ENCODE results near the gene CELF1. TPM values are rescaled to one million over a fixed set of nuclear protein-coding genes. Genes with fewer than 3 reads are reported as not detected.
"Not testable (repeated sequence)": the region's sequence is repeated elsewhere in the genome, so short reads cannot be mapped to it uniquely, and the experiment has no call there.

CELF1 gene
- total and polyA plus RNA-seq, 2 donors: 35.2 to 125 TPM

DNA sequence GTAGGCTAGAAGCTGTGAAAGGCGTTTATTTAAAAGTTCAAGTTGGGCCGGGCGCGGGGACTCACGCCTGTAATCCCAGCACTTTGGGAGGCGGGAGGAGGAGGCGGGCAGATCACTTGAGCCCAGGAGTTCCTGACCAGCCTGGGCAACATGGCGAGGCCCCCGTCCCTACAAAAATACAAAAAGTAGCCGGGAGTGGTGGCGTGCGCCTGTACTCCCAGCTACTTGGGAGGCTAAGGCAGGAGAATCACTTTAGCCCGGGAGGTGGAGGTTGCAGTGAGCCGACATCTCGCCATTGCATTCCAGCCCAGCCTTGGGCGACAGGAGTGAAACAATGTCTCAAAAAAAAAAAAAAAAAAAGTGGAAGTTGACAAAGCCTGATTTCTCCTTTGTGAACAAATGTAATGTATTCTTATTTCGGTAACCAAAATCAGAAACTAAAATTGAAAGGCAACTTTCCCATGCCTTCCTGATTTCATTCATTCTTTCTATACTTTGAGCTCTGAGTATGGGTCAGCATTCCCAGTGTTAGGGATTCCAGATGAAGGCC is 13.3 kb upstream of the CELF1 start:
- Histone ChIP-seq H3K4me1 (ENCODE audit: insufficient read depth) (peaks cover 4% of the 10 kb centered on the region), H3K27ac (ENCODE audit: low read depth) (no peak overlapping the region), H3K36me3 (ENCODE audit: insufficient read depth) (peaks cover 2% of the 10 kb centered on the region), H3K4me3 (ENCODE audit: low read depth, low read length) (peak overlapping the region; percentile 94)
- WGBS: 42% methylated on average over 17 of the region's 17 CpGs
- DNase-seq (ENCODE audit: extremely low spot score): no peak

GRCh38 chr11:47565340-47566148 is 12.6 kb upstream of the CELF1 start, which contains the start of gene PTPMT1:
Gene PTPMT1, plus strand, starts transcription at chr11:47565599. Its CDS starts 24 bp downstream, at chr11:47565623.
- peak within 1 kb of the TSS; percentile 41 for H3K27ac ChIP-seq (ENCODE audit: low read depth)
- H3K36me3 ChIP-seq (ENCODE audit: insufficient read depth): peaks cover under 1% of the 10 kb centered on the region
- H3K4me3 ChIP-seq (ENCODE audit: low read depth, low read length): peak within 1 kb of the TSS; percentile 94
- no peak for DNase-seq (ENCODE audit: extremely low spot score)
- WGBS: under 1% methylated on average over 86 of the region's 86 CpGs
- peaks cover 4% of the 10 kb centered on the region for H3K4me1 ChIP-seq (ENCODE audit: insufficient read depth)

DNA sequence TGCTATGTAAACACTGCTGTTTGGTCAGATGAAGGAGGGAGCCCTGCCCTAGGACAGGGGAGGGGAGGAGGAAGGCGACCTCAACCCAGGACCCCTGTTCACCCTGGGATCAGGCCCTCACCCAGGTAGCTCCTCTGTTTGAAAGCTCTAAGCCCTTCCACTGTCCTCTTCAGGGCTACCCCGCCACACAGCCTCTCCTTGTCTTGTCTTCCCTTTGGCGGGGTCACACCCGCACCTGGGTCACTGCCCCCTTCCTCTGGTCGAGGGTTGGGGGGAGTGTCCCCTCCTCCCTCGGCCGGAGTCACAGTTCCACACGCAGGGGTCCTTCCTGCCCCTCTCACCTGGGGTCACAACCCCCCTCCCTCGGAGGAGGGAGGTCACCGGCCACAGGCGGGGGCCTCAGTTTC is 12.0 kb upstream of the CELF1 start:
- 14% methylated on average over 11 of the region's 11 CpGs for WGBS
- H3K36me3 ChIP-seq (ENCODE audit: insufficient read depth): no peaks in the 10 kb centered on the region

DNA sequence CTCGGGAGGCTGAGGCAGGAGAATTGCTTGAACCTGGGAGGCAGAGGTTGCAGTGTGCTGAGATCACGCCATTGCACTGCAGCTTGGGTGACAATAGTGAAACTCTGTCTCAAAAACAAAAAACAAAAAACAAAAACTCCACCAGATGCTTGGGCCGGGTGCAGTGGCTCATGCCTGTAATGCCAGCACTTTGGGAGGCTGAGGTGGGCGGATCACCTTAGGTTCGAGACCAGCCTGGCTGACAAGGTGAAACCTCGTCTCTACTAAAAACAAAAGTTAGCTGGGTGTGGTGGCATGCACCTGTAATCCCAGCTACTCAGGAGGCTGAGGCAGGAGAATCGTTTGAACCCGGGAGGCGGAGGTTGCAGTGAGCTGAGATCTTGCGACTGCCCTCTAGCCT is 11.4 kb upstream of the CELF1 start:
- not testable (repeated sequence) for H3K4me1 ChIP-seq (ENCODE audit: insufficient read depth); DNase-seq (ENCODE audit: extremely low spot score); H3K27ac ChIP-seq (ENCODE audit: low read depth); H3K4me3 ChIP-seq (ENCODE audit: low read depth, low read length); H3K36me3 ChIP-seq (ENCODE audit: insufficient read depth)
- WGBS: 95% methylated on average over 10 of the region's 10 CpGs

More for the DNA sequence above, 12.0 kb upstream of the CELF1 start:
- no peak overlapping the region for H3K27ac ChIP-seq (ENCODE audit: low read depth)
- peak overlapping the region; percentile 94 for H3K4me3 ChIP-seq (ENCODE audit: low read depth, low read length)
- DNase-seq (ENCODE audit: extremely low spot score): no peak
- peaks cover 4% of the 10 kb centered on the region for H3K4me1 ChIP-seq (ENCODE audit: insufficient read depth)

DNA sequence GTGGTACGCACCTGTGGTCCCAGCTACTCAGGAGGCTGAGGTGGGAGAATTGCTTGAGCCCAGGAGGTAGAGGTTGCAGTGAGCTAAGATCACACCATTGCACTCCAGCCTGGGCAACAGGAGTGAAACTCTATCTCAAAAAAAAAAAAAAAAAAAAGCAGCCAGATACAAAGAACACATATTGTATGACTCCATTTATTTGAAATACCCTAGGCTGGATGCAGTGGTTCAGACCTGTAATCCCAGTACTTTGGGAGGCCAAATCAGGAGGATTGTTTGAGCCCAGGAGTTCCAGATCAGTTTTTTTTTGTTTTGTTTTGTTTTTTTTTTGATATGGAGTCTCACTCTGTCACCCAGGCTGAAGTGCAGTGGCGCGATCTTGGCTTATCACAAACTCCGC is 9.5 kb upstream of the CELF1 start:
- not testable (repeated sequence) for H3K4me1 ChIP-seq (ENCODE audit: insufficient read depth); H3K36me3 ChIP-seq (ENCODE audit: insufficient read depth); H3K4me3 ChIP-seq (ENCODE audit: low read depth, low read length); H3K27ac ChIP-seq (ENCODE audit: low read depth); DNase-seq (ENCODE audit: extremely low spot score)
- WGBS: 94% methylated on average over 4 of the region's 4 CpGs

- no peak overlapping the region for H3K4me3 ChIP-seq (ENCODE audit: low read depth, low read length)
- no peak overlapping the region for H3K27ac ChIP-seq (ENCODE audit: low read depth)
- 83% methylated on average over 2 of the region's 2 CpGs for WGBS
- DNase-seq (ENCODE audit: extremely low spot score): no peak
- no peaks in the 10 kb centered on the region for H3K36me3 ChIP-seq (ENCODE audit: insufficient read depth)
- peaks cover 4% of the 10 kb centered on the region for H3K4me1 ChIP-seq (ENCODE audit: insufficient read depth)
Measured at GRCh38 chr11:47560426-47560825, 7.5 kb upstream of the CELF1 start.

DNA sequence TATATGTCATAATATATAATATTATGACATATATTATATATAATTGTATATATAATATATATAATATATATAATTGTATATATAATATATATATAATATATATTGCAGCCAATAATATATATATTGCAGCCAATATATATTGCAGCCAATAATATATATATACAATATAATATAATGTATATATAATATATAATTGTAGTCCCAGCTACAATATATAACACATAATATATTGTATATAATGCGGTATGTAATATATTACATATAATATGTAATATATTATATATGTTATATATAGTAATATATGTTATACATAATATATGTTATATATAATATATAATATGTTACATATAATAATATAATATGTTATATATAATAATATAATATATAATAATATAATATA is 5.8 kb upstream of the CELF1 start:
- DNase-seq (ENCODE audit: extremely low spot score): no peak
- no peak overlapping the region for H3K27ac ChIP-seq (ENCODE audit: low read depth)
- H3K36me3 ChIP-seq (ENCODE audit: insufficient read depth): no peaks in the 10 kb centered on the region
- H3K4me3 ChIP-seq (ENCODE audit: low read depth, low read length): no peak overlapping the region
- no peaks in the 10 kb centered on the region for H3K4me1 ChIP-seq (ENCODE audit: insufficient read depth)
- over 99% methylated on average over 1 of the region's 1 CpG for WGBS

DNA sequence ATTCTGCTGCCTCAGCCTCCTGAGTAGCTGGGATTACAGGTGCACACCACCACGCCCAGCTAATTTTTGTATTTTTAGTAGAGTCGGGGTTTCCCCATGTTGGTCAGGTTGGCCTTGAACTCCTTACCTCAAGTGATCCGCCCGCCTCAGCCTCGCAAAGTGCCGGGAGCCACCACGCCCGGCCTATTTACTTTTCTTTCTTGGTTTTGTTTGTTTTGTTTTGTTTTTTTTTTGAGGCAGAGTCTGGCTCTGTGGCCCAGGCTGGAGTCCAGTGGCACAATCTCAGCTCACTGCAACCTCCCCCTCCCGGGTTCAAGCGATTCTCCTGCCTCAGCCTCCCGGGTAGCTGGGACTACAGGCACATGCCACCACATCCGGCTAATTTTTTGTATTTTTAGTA is 4.1 kb upstream of the CELF1 start:
- not testable (repeated sequence) for DNase-seq (ENCODE audit: extremely low spot score); H3K4me3 ChIP-seq (ENCODE audit: low read depth, low read length); H3K4me1 ChIP-seq (ENCODE audit: insufficient read depth); H3K27ac ChIP-seq (ENCODE audit: low read depth); H3K36me3 ChIP-seq (ENCODE audit: insufficient read depth)
- 95% methylated on average over 12 of the region's 12 CpGs for WGBS

DNA sequence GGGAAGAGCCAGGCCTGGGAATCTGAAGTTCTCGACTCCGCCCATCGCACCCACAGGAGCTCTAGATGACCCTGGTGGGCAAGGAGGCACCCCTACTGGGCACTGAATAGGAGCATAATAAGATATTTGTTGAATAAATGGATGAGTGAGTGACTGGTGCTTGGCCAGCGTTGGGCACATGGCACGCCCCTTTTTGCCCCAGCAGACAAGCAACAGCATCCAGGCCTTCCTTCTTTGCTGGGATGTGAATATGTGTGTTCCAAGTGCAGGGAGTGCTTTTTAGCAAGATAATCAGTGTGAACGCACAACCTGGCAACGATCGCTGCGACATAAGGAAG is 443 bp upstream of the CELF1 start:
- Histone ChIP-seq H3K27ac (ENCODE audit: low read depth) (no peak overlapping the region), H3K4me3 (ENCODE audit: low read depth, low read length) (peak overlapping the region; percentile 37), H3K36me3 (ENCODE audit: insufficient read depth) (no peaks in the 10 kb centered on the region), H3K4me1 (ENCODE audit: insufficient read depth) (peaks cover 2% of the 10 kb centered on the region)
- no peak for DNase-seq (ENCODE audit: extremely low spot score)
- WGBS: 9% methylated on average over 9 of the region's 9 CpGs

DNA sequence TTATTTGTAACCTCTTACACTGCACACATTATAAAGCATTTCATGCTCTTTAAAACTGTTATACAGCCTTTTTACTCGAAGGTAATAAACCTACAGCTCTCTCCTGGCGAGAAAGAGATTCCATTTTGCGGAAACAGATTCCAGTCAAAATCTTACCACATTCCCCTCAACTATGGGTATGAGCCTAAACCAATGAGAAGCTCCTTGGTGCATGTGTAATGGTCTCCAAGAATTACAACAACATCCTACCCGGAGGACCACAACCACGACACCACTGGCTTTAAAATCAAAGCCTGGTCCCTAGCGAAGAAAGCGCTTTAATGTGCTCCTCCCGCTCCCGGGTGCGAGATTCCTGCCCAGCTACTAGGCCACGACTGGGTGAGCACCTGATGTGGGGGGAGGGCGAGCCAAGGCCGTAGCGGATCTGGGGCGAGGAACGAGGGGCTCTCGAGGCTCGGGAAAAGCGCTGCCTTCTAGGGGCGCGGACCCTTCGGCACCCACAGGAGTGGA is 821 bp downstream of the CELF1 start:
- Histone ChIP-seq H3K4me3 (ENCODE audit: low read depth, low read length) (peak overlapping the region; percentile 97), H3K27ac (ENCODE audit: low read depth) (peak overlapping the region; percentile 86), H3K36me3 (ENCODE audit: insufficient read depth) (no peaks in the 10 kb centered on the region), H3K4me1 (ENCODE audit: insufficient read depth) (peaks cover 2% of the 10 kb centered on the region)
- WGBS: 1% methylated on average over 22 of the region's 22 CpGs
- no peak for DNase-seq (ENCODE audit: extremely low spot score)

GRCh38 chr11:47551086-47551485 is 1.8 kb downstream of the CELF1 start:
- Histone ChIP-seq H3K4me3 (ENCODE audit: low read depth, low read length) (no peak overlapping the region), H3K4me1 (ENCODE audit: insufficient read depth) (peaks cover 2% of the 10 kb centered on the region), H3K36me3 (ENCODE audit: insufficient read depth) (no peaks in the 10 kb centered on the region), H3K27ac (ENCODE audit: low read depth) (peak overlapping the region; percentile 10)
- no peak for DNase-seq (ENCODE audit: extremely low spot score)

- Histone ChIP-seq H3K36me3 (ENCODE audit: insufficient read depth) (no peaks in the 10 kb centered on the region), H3K27ac (ENCODE audit: low read depth) (no peak overlapping the region), H3K4me1 (ENCODE audit: insufficient read depth) (peaks cover 2% of the 10 kb centered on the region), H3K4me3 (ENCODE audit: low read depth, low read length) (no peak overlapping the region)
- DNase-seq (ENCODE audit: extremely low spot score): no peak
- 85% methylated on average over 10 of the region's 10 CpGs for WGBS
Measured at GRCh38 chr11:47550288-47551047, 2.5 kb downstream of the CELF1 start.

- WGBS: 97% methylated on average over 7 of the region's 7 CpGs
- not testable (repeated sequence) for H3K4me1 ChIP-seq (ENCODE audit: insufficient read depth); H3K4me3 ChIP-seq (ENCODE audit: low read depth, low read length); DNase-seq (ENCODE audit: extremely low spot score); H3K36me3 ChIP-seq (ENCODE audit: insufficient read depth); H3K27ac ChIP-seq (ENCODE audit: low read depth)
Measured at GRCh38 chr11:47546274-47546673, 6.7 kb downstream of the CELF1 start.

- Histone ChIP-seq H3K4me1 (ENCODE audit: insufficient read depth) (no peaks in the 10 kb centered on the region), H3K4me3 (ENCODE audit: low read depth, low read length) (no peak overlapping the region)
- WGBS: 95% methylated on average over 6 of the region's 6 CpGs
Measured at GRCh38 chr11:47545298-47545697, 7.6 kb downstream of the CELF1 start.

More at GRCh38 chr11:47545298-47545697, 7.6 kb downstream of the CELF1 start:
- Histone ChIP-seq H3K36me3 (ENCODE audit: insufficient read depth) (no peaks in the 10 kb centered on the region), H3K27ac (ENCODE audit: low read depth) (no peak overlapping the region)
- no peak for DNase-seq (ENCODE audit: extremely low spot score)

Measured in urinary bladder (tissue), 4 donors.